HUES64 (cell line): ENCODE results near the gene MCTP1.

ENCODE experiments used
- H3K27ac ChIP-seq: 2 replicates; pipeline ENCODE4 v1.7.0; 2013; ENCODE audit warnings: low read depth, low read length, inconsistent platforms
- H3K27me3 ChIP-seq: 2 replicates; pipeline ENCODE4 v1.6.1; 2013; ENCODE audit warnings: mild to moderate bottlenecking, low read length; ENCODE audit not compliant: insufficient read depth
- H3K36me3 ChIP-seq: 2 replicates; pipeline ENCODE4 v1.6.1; 2013; ENCODE audit warnings: mild to moderate bottlenecking, low read length; ENCODE audit not compliant: insufficient read depth
- H3K4me1 ChIP-seq: 2 replicates; pipeline ENCODE4 v1.6.1; 2013; ENCODE audit warnings: mild to moderate bottlenecking, low read length, moderate library complexity; ENCODE audit not compliant: insufficient read depth
- H3K4me3 ChIP-seq: 2 replicates; pipeline ENCODE4 v1.5.1; 2013; ENCODE audit warnings: mild to moderate bottlenecking, low read length, moderate library complexity
- H3K9ac ChIP-seq: 2 replicates; pipeline ENCODE4 v1.6.1; 2013; ENCODE audit warnings: mild to moderate bottlenecking, low read depth, low read length
- H3K9me3 ChIP-seq: 2 replicates; pipeline ENCODE4 v1.6.1; 2013; ENCODE audit warnings: low read depth, low read length; ENCODE audit not compliant: insufficient read depth
- WGBS: fragments of 150-250, 120-280 bp; methylation state at CpG from one replicate; pipeline ENCODE4 v1.1.7; 2013; ENCODE audit warnings: missing lambda C conversion rate; 5-methylcytosine and 5-hydroxymethylcytosine counted together

Gene MCTP1

GRCh38 chr5:94675965-94676618 is 608.8 kb downstream of the MCTP1 start:
- Histone ChIP-seq H3K36me3 (peaks cover 63% of the 10 kb centered on the region), H3K9me3 (no peaks in the 10 kb centered on the region), H3K27me3 (no peaks in the 10 kb centered on the region), H3K4me1 (no peaks in the 10 kb centered on the region), H3K27ac (no peak overlapping the region), H3K4me3 (no peak overlapping the region), H3K9ac (no peak overlapping the region)
- WGBS, result 93% methylated on average over 4 of the region's 4 CpGs

- Histone ChIP-seq H3K27me3 (no peaks in the 10 kb centered on the region), H3K9me3 (no peaks in the 10 kb centered on the region), H3K27ac (no peak overlapping the region), H3K4me3 (no peak overlapping the region), H3K9ac (no peak overlapping the region), H3K4me1 (no peaks in the 10 kb centered on the region), H3K36me3 (peaks cover 65% of the 10 kb centered on the region)
- WGBS, result no CpG with 5 or more reads among the region's 1 CpG
These were observed 610.2 kb downstream of the MCTP1 start for GRCh38 chr5:94674490-94675382.

GRCh38 chr5:94672746-94673145 is 612.1 kb downstream of the MCTP1 start:
- H3K27ac ChIP-seq, result no peak overlapping the region
- H3K4me3 ChIP-seq, result no peak overlapping the region
- H3K4me1 ChIP-seq, result no peaks in the 10 kb centered on the region
- H3K27me3 ChIP-seq, result no peaks in the 10 kb centered on the region
- no peak overlapping the region for H3K9ac ChIP-seq
- 100% methylated on average over 1 of the region's 1 CpG for WGBS
- H3K36me3 ChIP-seq, result peaks cover 61% of the 10 kb centered on the region
- no peaks in the 10 kb centered on the region for H3K9me3 ChIP-seq

GRCh38 chr5:94670726-94671125 is 614.2 kb downstream of the MCTP1 start:
- Histone ChIP-seq H3K27me3 (no peaks in the 10 kb centered on the region), H3K4me1 (no peaks in the 10 kb centered on the region), H3K9ac (no peak overlapping the region), H3K27ac (no peak overlapping the region), H3K36me3 (peaks cover 56% of the 10 kb centered on the region), H3K9me3 (no peaks in the 10 kb centered on the region), H3K4me3 (no peak overlapping the region)
- whole genome bisulfite sequencing, result no CpG with 5 or more reads among the region's 1 CpG

- 78% methylated on average over 3 of the region's 3 CpGs for WGBS
- Histone ChIP-seq H3K27ac (no peak overlapping the region), H3K36me3 (peaks cover 62% of the 10 kb centered on the region), H3K4me1 (no peaks in the 10 kb centered on the region), H3K4me3 (no peak overlapping the region), H3K9me3 (no peaks in the 10 kb centered on the region), H3K9ac (no peak overlapping the region), H3K27me3 (no peaks in the 10 kb centered on the region)
These were observed 617.0 kb downstream of the MCTP1 start for GRCh38 chr5:94667937-94668336.

- H3K4me1 ChIP-seq, result no peaks in the 10 kb centered on the region
- peaks cover 55% of the 10 kb centered on the region for H3K36me3 ChIP-seq
- no peaks in the 10 kb centered on the region for H3K27me3 ChIP-seq
- WGBS, result 94% methylated on average over 3 of the region's 3 CpGs
- H3K9ac ChIP-seq, result no peak overlapping the region
- H3K4me3 ChIP-seq, result no peak overlapping the region
- peaks cover 19% of the 10 kb centered on the region; the same call in 1 of the 2 replicates for H3K9me3 ChIP-seq
- no peak overlapping the region for H3K27ac ChIP-seq
These were observed 623.8 kb downstream of the MCTP1 start for GRCh38 chr5:94661086-94661485.

GRCh38 chr5:94660506-94660905 is 624.4 kb downstream of the MCTP1 start:
- Histone ChIP-seq H3K9ac (no peak overlapping the region), H3K36me3 (peaks cover 54% of the 10 kb centered on the region), H3K27me3 (no peaks in the 10 kb centered on the region), H3K27ac (no peak overlapping the region), H3K9me3 (peaks cover 19% of the 10 kb centered on the region; the same call in 1 of the 2 replicates), H3K4me1 (no peaks in the 10 kb centered on the region), H3K4me3 (no peak overlapping the region)
- 90% methylated on average over 8 of the region's 8 CpGs for WGBS

GRCh38 chr5:94658272-94658671 is 626.6 kb downstream of the MCTP1 start:
- WGBS, result 90% methylated on average over 1 of the region's 1 CpG
- H3K27ac ChIP-seq, result no peak overlapping the region
- H3K27me3 ChIP-seq, result no peaks in the 10 kb centered on the region
- H3K9me3 ChIP-seq, result peaks cover 32% of the 10 kb centered on the region; the same call in 1 of the 2 replicates
- no peak overlapping the region for H3K9ac ChIP-seq
- peaks cover 58% of the 10 kb centered on the region for H3K36me3 ChIP-seq
- H3K4me3 ChIP-seq, result no peak overlapping the region
- H3K4me1 ChIP-seq, result no peaks in the 10 kb centered on the region
